WERI-Rb-1 (cell line): Measurements from ENCODE around the gene FTSJ1.

Source experiments
- DNase-seq: peaks from one replicate; pipeline ENCODE4 v3.0.0-alpha.2; 2020
- H3K27ac ChIP-seq: fragments of 250-450 bp; sonication (Bioruptor Pico); 2 replicates; pipeline ENCODE4 v1.5.1; 2020; ENCODE audit warnings: mild to moderate bottlenecking, moderate library complexity
- H3K27me3 ChIP-seq: fragments of 250-450 bp; sonication (Bioruptor Pico); 2 replicates; pipeline ENCODE4 v1.5.1; 2021; ENCODE audit warnings: mild to moderate bottlenecking, low read depth, moderate library complexity; ENCODE audit not compliant: insufficient read depth, severe bottlenecking
- H3K36me3 ChIP-seq: fragments of 250-450 bp; sonication (Bioruptor Pico); 2 replicates; pipeline ENCODE4 v1.5.1; 2020; ENCODE audit warnings: mild to moderate bottlenecking, moderate library complexity
- H3K4me3 ChIP-seq: 2 replicates; pipeline ENCODE4 v1.5.1; 2011; ENCODE audit warnings: low read depth, mild to moderate bottlenecking, control low read depth, low read length
- H3K9me3 ChIP-seq: fragments of 250-450 bp; sonication (Bioruptor Pico); 2 replicates; pipeline ENCODE4 v1.5.1; 2021; ENCODE audit warnings: mild to moderate bottlenecking, moderate library complexity; ENCODE audit not compliant: severe bottlenecking
- CTCF ChIP-seq: IDR thresholded peaks from 2 replicates; pipeline ENCODE4 v1.5.1; 2011; ENCODE audit warnings: low read depth, mild to moderate bottlenecking, control low read depth, inconsistent platforms, low read length

The FTSJ1 gene

GRCh38 chrX:48473704-48473990 is 2.4 kb upstream of the FTSJ1 start:
- Histone ChIP-seq H3K27ac (peak overlapping the region; percentile 90), H3K4me3 (peak overlapping the region; percentile 5; the same call in 1 of the 2 replicates), H3K36me3 (no peaks in the 10 kb centered on the region), H3K9me3 (no peaks in the 10 kb centered on the region), H3K27me3 (no peaks in the 10 kb centered on the region)
- no peak for DNase-seq
- TF ChIP-seq CTCF, result no peak

GRCh38 chrX:48474127-48474526 is 1.9 kb upstream of the FTSJ1 start:
- DNase-seq, result peak; percentile 52
- H3K36me3 ChIP-seq, result peaks cover 1% of the 10 kb centered on the region; the same call in 1 of the 2 replicates
- H3K4me3 ChIP-seq, result no peak overlapping the region
- peak; percentile 52 for TF ChIP-seq CTCF
- H3K27me3 ChIP-seq, result no peaks in the 10 kb centered on the region
- no peaks in the 10 kb centered on the region for H3K9me3 ChIP-seq
- peak overlapping the region; percentile 90 for H3K27ac ChIP-seq

GRCh38 chrX:48474581-48474980 is 1.4 kb upstream of the FTSJ1 start:
- H3K9me3 ChIP-seq, result no peaks in the 10 kb centered on the region
- peaks cover 4% of the 10 kb centered on the region; the same call in 1 of the 2 replicates for H3K36me3 ChIP-seq
- H3K4me3 ChIP-seq, result no peak overlapping the region
- H3K27ac ChIP-seq, result peak overlapping the region; percentile 90
- no peak for DNase-seq
- H3K27me3 ChIP-seq, result no peaks in the 10 kb centered on the region
- no peak for TF ChIP-seq CTCF

- DNase-seq, result no peak
- no peaks in the 10 kb centered on the region for H3K27me3 ChIP-seq
- peaks cover 6% of the 10 kb centered on the region; the same call in 1 of the 2 replicates for H3K36me3 ChIP-seq
- TF ChIP-seq CTCF, result no peak
- peak overlapping the region; percentile 72 for H3K4me3 ChIP-seq
- no peaks in the 10 kb centered on the region for H3K9me3 ChIP-seq
- peak overlapping the region; percentile 74 for H3K27ac ChIP-seq
These were observed 703 bp upstream of the FTSJ1 start for GRCh38 chrX:48475296-48475695.

GRCh38 chrX:48476919-48477318 is 920 bp downstream of the FTSJ1 start:
- H3K9me3 ChIP-seq, result no peaks in the 10 kb centered on the region
- no peak overlapping the region for H3K27ac ChIP-seq
- H3K4me3 ChIP-seq, result peak overlapping the region; percentile 72
- no peaks in the 10 kb centered on the region for H3K27me3 ChIP-seq
- DNase-seq, result no peak
- no peak for TF ChIP-seq CTCF
- H3K36me3 ChIP-seq, result peaks cover 13% of the 10 kb centered on the region

- no peak for TF ChIP-seq CTCF
- no peaks in the 10 kb centered on the region for H3K27me3 ChIP-seq
- H3K9me3 ChIP-seq, result no peaks in the 10 kb centered on the region
- peaks cover 18% of the 10 kb centered on the region for H3K36me3 ChIP-seq
- H3K27ac ChIP-seq, result no peak overlapping the region
- H3K4me3 ChIP-seq, result no peak overlapping the region
- DNase-seq, result no peak
These were observed 2.2 kb downstream of the FTSJ1 start for GRCh38 chrX:48477960-48478755.
